ENCODE measurements around the gene GPR89A.
A peak's percentile ranks its signal among the peaks of the same experiment; 100 is the strongest.
"Not testable (repeated sequence)": the region's sequence is repeated elsewhere in the genome, so short reads cannot be mapped to it uniquely, and the experiment has no call there.

Gene GPR89A

DNA sequence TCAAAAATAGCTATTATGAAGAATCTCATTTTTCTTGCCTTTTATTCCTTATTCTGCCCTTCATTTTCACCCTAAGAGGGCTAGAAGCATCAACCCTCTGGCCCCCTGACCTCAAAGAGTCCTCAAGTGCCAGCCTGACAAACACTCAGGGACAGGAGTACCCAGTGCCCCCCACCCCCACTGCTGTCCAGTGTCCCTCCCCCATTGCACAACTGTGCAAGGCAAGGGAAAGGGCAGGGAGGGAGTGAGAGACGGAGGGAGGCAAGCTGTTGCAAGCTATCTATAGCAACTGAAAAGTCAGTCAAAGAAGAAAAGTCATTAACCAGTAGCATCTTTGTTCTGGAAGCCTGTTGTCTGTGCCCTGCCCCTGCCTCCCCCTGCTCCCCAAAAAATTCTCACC, 78.3 kb downstream of the GPR89A start:
- DNase-seq (ENCODE audit: low read depth): not testable (repeated sequence)

DNA sequence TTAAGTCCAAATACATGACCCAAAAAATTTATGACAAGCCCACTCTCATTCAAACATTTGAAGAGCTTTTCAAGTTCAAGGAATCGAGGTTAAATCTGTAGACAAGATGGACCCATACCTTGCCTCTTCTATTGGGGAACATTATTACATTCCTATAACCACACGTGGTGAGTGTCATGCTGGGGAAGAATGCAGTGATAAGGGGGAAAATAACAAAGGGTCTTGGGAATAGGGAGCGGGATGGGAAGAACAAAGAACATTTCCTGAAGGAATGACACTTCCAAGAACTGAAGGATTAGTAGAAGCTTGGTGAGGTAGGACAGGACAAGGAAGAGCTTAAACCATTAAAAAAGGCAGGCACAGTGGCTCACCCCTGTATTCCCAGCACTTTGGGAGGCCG, 80.5 kb downstream of the GPR89A start:
- no peak for DNase-seq (ENCODE audit: low read depth)

DNA sequence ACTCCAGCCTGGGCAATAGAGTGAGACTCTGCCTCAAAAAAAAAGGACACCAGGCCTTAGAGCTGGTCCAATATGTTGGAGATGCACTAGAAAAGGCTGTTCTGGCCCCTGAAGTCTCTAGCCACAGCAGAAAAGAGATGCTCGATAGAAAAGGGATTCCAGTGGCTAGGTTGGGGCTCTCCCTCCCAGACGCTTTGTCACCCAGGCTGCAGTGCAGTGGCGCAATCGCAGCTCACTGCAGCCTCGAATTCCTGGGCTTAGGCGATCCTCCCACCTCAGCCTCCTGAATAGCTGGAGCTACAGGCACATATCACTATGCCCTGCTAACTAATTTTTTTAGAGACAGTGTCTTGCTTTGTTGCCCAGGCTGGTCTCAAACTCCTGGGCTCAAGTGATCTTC, 81.1 kb downstream of the GPR89A start:
- no peak for DNase-seq (ENCODE audit: low read depth)

DNA sequence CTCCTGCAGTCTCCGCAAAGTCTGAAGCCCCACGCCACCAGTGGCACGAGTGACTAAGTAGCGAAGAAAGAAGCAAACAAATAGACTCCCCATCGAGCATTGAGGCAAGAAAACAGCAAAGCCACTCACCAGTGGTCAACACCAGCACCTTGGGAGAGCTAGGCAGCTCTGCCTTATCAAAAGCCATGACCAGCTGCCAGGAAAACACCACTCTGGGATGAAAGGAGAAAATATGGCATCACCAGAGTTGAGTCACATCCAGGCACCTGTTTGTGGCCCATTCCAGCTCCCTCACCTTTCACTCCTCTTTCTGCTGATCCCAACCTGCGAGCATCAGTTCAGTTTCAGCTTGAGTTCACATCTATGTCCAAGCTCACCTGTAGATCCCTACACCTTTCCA, 82.1 kb downstream of the GPR89A start:
- no peak for DNase-seq (ENCODE audit: low read depth)

DNA sequence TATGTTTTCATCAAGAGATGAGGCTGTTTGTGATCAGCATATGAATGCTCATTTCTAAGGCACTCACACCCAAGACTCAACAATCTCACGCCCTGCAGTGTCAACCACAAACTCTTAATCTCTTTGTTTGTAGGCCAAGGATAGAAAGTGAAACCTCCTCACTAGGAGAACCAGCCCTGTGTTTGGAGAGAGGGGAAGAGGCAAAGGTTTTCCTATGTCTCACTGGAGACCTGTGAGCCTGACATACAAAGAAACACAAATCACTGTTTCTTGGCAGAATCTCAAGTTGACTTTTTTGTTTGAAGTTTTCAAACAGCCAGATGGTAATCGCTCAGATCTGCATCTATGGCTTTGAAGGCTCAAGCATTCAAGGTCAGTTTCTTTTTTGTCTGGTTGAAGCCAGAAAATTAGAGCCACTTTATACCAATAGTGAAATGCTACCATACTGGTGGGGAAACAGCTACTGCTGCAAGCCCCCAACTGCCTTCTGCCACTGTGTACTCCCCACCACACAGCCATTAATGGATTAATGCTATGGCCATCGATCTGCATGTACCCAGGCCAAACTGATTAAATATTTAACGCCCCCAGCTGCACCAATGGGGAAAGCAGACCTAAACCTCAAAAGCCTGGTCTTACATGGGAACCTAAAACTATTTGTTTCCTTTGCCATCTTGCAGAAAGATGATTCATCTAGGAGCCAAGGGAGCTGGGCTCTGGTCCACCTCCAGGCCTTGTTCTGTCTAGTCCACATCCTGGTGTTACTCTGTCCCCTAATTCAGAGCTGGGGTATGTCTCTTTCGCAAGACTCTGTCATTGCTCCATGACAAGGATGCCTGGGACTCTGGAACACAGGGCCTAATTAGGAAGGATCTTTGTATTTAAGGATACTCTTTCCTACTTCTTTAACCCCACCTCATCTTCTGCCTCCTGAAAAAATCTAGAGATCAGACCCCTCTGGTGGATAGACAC, 83.1 kb downstream of the GPR89A start:
- peak; percentile 82 for DNase-seq (ENCODE audit: low read depth)

DNA sequence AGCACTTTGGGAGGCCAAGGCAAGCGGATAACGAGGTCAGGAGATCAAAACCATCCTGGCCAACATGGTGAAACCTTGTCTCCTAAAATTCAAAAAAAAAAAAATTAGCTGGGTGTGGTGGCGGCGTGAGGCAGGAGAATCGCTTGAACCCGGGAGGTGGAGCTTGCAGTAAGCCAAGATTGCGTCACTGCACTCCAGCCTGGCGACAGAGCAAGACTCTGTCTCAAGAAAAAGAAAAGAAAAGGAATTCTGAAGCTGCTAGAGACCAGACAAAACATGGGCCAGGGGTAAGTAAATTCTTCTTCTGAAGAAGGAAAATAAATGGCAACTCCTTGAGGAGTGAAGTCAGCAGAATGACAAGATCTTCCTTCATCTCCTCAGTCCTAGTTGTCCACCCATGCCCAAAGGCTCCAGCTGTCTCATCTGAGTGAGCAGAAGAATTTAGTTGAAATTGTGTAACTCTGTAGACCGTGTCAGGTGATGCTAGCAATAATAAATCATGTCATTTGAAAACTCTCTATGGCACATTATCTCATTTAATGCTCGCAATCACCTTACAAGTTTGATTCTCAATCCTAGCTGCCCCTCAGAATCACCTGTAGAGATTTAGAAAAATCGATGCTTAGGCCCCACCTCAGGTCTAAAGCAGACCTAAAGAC, 85.1 kb downstream of the GPR89A start:
- no peak for DNase-seq (ENCODE audit: low read depth)

DNA sequence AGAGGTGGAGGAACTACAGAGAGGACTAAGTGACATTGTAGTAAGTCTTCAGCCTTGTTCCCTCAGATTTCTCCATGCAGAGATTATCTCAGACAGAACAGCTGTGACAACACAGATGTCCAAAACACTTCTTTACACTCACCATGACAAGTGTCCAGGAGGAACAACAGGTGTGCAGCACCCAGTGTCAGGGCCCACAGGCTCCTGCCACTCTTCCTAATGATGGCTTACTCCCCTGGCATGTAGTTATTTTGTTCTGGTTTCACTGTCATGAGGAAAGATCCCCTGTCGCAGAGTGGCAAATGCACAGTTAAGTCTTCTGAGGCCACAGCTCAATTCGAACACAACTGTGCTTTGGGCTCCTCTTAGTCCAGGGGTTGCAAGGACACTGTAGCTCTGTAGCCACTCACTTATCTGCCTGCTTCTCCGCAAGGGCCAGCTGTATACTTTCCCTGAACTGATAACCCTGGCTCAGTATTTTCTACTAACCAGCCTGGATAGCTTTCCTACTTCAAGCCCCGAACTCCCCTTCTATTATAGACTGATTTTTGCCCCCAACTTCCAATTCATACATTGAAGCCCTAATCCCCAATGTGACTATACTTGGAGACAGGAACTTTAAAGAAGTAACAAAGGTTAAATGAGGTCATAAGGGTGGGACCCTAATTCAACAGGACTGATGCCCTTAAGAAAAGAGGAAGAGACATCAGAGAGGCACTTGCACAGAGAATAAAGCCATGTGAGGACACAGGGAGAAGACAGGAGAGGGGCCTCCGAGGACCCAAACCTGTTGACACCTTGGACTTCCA, 88.2 kb downstream of the GPR89A start:
- no peak for DNase-seq (ENCODE audit: low read depth)

DNA sequence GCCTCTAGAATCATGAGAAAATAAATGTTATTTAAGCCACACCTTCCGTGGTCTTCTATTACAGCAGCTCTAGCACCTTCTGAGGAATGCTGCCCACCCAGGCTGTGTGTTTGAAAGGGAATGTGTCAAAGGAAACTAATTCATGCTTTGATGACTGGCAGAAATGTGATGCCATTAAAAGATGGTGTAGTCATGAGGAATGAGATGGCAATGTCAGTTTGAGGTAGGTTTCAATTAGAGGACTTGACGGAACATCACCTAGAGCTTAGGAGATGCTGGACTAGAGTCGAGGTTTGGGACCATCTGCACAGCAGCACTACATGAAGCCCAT, 88.8 kb downstream of the GPR89A start:
- no peak for DNase-seq (ENCODE audit: low read depth)

DNA sequence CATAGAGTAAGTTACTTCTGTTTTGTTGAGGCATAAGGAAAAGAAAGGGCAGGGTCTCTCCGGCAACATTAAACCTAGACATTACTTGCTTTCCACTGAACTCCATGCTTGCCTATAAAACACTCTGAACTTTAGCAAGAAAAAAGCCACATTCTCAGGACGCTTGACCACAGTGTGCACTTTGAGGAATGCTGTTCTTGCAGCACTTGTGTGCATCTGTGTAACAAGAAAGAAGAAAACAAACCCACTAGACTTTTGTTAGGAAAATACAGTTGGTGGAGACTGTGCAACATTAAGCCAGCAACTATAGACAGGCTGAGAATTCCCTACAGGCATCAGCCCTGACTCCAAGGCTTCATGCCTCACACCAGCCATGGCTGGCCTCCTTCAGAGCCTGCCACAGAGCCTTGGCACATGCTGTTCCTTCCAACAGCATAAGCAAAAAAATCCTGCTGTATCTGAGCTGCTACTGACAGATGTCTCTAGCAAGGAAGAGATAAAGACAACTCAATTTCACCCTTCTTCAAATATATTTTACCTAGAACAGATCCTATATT, 93.6 kb downstream of the GPR89A start:
- DNase-seq (ENCODE audit: low read depth): no peak

DNA sequence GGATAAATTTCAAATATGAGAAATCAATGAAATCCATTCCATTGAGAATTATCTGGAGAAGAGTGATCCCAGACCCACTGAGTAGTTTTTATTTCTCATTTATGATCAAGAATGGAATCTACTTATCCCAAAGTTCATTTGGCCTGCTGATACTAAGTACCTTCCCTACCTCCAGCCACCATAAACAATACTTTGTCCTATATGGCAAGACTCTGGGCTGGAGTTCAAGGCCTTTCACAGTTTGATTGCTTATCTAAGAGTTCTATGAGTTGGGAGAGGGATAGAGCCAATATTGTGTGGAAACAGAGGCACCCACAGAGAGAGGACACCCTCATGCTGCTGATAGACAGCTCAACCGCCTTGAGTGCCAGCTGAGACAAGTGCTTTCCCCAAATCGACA, 94.3 kb downstream of the GPR89A start:
- DNase-seq (ENCODE audit: low read depth): no peak

DNA sequence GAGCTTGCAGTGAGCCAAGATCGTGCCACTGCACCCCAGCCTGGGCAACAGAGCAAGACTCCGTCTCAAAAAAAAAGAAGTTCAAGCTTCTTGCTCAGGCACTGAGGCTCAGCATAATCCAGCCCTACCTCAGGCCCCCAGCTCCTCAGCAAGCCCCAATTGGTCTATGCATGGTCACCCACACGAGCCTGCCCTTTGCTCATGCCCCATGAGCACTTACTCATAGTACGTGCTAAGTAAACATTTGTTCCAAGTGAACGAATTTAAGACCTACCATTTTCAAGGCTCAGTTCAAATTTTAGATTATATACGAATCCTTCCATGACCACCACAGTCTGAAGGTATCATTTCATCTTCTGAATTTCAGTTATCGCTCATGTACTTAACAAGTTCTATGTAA, 95.0 kb downstream of the GPR89A start:
- no peak for DNase-seq (ENCODE audit: low read depth)

DNA sequence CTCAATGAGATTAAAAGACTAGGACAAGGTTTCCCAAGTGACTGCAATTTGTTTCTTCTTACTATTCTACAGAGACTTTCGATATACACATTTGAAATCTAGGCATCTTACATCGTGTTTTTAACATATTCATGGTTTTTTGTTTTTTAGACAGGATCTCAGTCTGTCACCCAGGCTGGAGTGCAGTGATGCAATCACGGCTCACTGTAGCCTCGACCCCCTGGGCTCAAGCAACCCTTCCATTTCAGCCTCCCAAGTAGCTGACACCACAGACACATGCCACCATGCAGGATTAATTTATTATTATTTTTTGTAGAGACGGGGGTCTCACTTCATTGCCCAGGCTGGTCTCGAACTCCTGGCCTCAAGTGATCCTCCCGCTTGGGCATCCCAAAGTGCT, 97.8 kb downstream of the GPR89A start:
- no peak for DNase-seq (ENCODE audit: low read depth)

DNA sequence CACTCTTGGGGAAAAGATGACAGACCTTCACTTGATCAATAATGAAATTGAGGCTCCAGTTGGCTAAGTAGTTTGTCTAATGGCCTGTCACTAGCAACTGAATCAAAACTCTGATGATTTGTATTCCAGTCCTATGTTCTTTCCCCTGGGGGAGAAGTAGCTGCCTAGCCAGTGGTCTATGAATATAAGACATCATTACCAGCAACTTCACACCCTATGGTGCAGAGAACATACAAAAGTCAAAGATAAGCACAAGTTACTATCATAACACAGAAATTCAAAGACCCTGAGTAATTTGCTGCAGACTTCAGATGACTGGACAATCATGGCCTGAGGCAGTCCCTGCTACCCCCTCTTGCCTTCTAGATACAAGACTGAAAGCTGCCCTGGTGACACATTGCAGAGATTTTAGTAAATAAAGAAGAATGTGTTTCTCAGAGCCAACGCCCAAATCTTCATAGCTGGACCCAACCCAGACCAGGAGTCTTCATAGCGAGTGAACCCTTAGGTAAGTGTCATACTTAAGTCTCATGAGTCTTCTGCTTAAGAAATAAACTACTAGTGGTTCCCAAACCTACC, 98.4 kb downstream of the GPR89A start:
- DNase-seq (ENCODE audit: low read depth): no peak

DNA sequence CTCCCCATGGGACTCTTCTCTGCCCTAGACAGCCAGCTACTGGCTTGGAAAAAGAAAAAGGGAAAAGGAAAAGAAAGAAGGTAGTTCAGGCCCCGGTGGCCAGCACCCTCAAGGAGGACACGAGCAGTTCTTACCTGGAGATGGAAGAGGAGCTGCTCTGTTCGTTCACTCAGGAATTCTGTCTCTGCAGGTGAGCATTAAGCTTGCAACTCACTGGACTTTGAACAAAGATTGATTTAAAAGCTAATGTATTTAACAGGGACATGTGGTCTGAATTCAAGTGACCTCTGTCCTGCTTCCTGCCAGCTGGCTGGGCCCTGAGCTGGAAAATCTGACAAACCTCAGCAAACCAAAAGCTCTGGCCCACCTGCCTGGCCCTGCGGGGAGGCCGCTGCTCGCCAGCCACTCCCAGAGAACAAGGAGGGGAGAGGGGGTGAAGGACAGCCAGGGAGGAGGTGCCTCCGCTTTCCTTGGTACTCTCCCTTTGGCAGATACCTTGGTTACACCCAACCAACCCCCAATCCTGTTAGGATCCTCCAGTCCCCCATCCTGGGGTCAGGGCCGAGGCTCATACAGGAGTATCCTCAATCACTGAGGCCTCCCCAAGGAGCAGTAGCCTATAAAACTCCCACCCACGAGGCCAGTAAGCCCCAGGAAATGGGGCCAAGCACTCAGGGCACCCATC, 99.5 kb downstream of the GPR89A start, which contains the start of gene PDZK1:
Gene PDZK1, minus strand, starts transcription at position 186 of the 685 bp plus-strand sequence. CDS start 19,347 bp downstream, outside the sequence.
- DNase-seq (ENCODE audit: low read depth): no peak

DNA sequence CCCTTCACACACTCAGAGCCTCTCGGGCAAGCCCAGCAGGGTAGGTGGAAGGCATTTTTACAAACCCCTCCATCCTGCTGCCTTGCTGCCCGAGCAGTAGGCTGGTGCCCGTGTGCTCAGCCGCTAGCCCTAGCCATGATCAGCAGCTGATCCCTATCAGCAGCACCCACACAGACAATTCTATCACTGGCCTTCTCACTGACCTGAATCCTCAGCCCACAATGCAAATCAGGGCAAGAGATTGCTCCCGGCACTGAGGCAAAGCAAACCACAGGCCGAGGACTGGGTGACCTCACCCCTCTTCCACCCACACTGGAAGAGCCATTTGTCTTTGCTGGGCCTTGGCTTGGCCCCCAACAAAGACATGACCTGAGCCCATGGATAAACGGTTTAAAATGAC, 100.3 kb downstream of the GPR89A start:
- DNase-seq (ENCODE audit: low read depth): no peak

DNA sequence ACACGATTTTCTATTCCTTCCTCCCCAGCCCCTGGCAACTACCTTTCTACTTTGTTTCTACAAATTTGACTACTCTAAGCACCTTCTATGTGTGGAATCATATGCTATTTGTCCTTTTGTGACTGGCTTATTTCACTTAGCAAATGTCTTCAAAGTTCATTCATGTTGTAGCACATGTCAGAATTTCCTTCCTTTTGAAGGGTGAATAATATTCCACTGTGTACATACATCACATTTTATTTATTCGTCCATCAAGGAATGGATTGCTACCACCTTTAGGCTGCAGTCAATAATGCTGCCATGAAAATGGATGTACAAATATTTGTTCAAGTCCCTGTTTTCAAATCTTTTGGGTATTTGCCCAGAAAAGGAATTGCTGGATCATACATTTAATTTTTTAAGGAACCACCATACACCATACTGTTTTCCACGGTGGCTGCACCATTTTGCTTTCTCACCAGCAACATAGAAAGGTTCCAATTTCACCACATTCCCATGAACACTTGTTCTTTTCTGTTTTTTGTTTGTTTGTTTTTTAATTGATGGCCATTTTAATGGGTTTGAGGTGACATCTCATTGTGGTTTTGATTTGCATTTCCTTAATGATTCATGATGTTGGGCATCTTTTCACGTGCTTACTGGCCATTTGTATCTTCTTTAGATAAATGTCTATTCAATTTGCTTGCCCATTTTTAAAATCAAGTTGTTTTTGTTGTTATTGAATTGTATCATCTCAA, 102.7 kb downstream of the GPR89A start:
- no peak for DNase-seq (ENCODE audit: low read depth)

DNA sequence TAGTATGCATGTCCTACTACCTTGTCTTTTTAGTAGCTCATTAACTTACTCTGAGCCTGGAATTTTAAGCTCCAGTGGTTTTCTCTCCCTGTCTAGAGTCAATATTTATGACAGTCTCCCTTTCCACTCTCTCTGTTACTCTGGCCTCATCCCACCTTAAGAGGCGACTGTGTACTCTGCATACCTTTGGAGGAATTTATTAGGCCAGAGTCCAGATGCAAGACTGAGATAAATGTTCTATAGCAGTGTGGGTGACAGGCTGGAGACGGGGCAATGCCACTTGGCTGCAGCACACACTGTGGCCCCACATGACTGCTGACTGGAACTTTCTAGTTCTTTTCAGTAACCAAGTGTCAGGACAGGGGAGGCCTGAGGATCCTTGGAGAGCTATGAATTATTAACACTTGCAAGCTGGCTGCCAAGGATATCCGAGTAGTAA, 103.4 kb downstream of the GPR89A start:
- no peak for DNase-seq (ENCODE audit: low read depth)

DNA sequence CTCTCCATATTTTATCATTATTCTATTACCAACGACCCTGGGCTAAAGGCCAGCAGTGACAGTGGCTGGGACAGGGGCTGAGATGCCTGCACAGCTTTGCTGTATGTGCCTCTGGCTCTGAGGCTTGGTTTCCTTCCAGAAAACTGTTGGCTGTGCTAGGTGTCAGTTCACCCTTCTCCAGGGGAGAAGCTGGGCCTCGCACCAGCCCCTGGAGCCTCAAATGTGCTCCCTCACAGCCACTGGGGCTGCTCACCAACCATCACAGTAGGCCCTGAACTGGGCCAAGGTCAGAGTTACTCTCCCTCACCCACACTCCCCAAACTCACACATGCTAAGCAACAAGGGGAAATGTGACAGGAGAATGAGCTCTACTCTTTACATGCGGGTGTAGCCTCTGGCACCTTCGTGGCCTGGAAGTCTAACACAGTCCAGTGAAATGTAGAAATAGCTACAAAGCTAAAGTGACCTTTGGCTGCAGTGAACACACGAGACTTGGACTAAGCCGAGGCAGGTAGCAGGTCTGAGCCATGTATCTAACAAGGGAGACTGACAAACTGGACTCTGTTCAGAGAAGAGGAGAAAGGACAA, 106.8 kb downstream of the GPR89A start:
- DNase-seq (ENCODE audit: low read depth): no peak

DNA sequence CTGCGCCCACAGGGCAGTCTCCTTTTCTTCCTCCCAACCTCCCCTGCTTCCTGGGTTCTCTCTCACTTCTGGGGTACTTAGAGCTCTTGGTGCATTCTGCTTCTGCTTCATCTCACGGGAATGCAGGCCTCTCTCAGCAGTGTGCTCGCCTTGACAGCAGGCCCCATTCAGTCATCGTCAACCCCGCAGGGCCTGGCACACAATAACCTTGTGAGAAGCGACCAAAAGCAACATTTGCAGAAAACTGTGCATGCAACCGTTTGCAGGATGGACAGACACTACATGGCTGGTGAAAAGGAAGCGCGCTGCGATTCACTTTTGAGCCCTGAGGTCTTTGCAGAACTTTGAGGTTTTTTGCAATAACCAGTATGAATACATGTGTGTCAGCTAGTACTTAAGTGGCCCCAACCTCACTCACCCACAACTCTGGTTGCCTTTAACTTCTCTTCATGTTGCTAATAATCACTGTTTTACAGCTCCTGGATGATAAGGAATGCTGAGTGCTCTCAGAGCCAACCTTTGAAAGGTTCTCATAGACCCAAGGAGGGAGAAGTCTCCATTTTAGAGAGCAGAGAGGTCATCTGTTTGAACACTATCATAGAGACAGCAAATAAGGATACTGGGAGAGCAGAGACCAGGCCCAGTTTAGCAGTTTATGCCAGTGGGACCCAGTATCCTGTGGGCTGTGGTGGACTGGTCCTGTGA, 109.0 kb downstream of the GPR89A start:
- no peak for DNase-seq (ENCODE audit: low read depth)

DNA sequence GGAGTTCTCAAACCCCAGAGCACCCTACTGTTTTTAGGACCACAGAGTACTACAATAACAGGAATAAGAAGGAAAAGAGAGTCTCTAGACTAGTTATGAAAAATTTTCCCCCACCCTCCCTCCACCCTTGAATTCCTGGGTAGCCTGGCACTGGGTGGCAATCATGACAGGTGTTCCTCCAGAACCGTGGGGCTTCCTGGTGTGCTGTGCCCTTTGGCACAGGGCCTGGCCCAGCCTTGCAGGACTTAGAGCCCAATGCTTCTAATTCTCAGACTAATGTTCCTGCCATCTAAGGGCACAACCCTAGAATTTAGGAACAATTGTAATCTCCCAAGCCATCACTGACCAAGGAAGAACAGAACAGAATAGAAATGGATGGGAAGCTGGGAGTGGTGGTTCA, 110.0 kb downstream of the GPR89A start:
- DNase-seq (ENCODE audit: low read depth): no peak
